GM10847 (cell line): Measurements from ENCODE around the gene MGAT5B.

ENCODE experiments used
- POLR2A ChIP-seq: IDR thresholded peaks from 2 replicates; pipeline ENCODE4 v1.6.1; 2011; ENCODE audit not compliant: insufficient read length; ENCODE audit errors: extremely low read depth

Gene MGAT5B

GRCh38 chr17:76981545-76982295, 113.5 kb downstream of the MGAT5B start:
- no peak for TF ChIP-seq POLR2A

GRCh38 chr17:76982408-76983074, 114.3 kb downstream of the MGAT5B start:
- no peak for TF ChIP-seq POLR2A

GRCh38 chr17:76983075-76983775, 115.0 kb downstream of the MGAT5B start:
- no peak for TF ChIP-seq POLR2A

- no peak for TF ChIP-seq POLR2A
Measured at GRCh38 chr17:76986365-76986764, 118.2 kb downstream of the MGAT5B start.

- no peak for TF ChIP-seq POLR2A
Measured at GRCh38 chr17:76987486-76988093, 119.4 kb downstream of the MGAT5B start.

GRCh38 chr17:76988796-76989195, 120.6 kb downstream of the MGAT5B start:
- no peak for TF ChIP-seq POLR2A

- no peak for TF ChIP-seq POLR2A
Measured at GRCh38 chr17:76989519-76989918, 121.3 kb downstream of the MGAT5B start.

- no peak for TF ChIP-seq POLR2A
Measured at GRCh38 chr17:76992891-76993290, 124.7 kb downstream of the MGAT5B start.

GRCh38 chr17:76993651-76994050, 125.4 kb downstream of the MGAT5B start:
- no peak for TF ChIP-seq POLR2A

- no peak for TF ChIP-seq POLR2A
Measured at GRCh38 chr17:76994237-76994637, 126.0 kb downstream of the MGAT5B start.

GRCh38 chr17:76995387-76996105, 127.3 kb downstream of the MGAT5B start:
- no peak for TF ChIP-seq POLR2A

GRCh38 chr17:76996741-76997694, 128.8 kb downstream of the MGAT5B start:
- no peak for TF ChIP-seq POLR2A

GRCh38 chr17:76997981-76998531, 129.9 kb downstream of the MGAT5B start:
- TF ChIP-seq POLR2A = no peak

- no peak for TF ChIP-seq POLR2A
Measured at GRCh38 chr17:76998839-76999238, 130.6 kb downstream of the MGAT5B start.
